Uterus (tissue), 4 donors: ENCODE data around the gene CTNNBIP1. TPM values are rescaled to one million over a fixed set of nuclear protein-coding genes. Genes with fewer than 3 reads are reported as not detected.

Experiments
- DNase-seq, 2 donors: peaks; one replicate each; pipeline ENCODE4 v3.0.0-alpha.2; 2019 to 2020
- H3K27ac ChIP-seq, 2 donors: fragments of 200-600 bp; sonication (generic); 1 replicate in 1 of 2; 2 replicates in 1 of 2; pipeline ENCODE4 v1.5.1; 2016 to 2018
- H3K27me3 ChIP-seq, 2 donors: fragments of 200-600 bp; sonication (generic); one replicate each; pipeline ENCODE4 v1.5.1; 2018 to 2019; ENCODE audit warnings: control low read depth in 1 of 2
- H3K36me3 ChIP-seq, 2 donors: fragments of 200-600 bp; sonication (generic); one replicate each; pipeline ENCODE4 v1.5.1; 2019; ENCODE audit warnings: control low read depth in 1 of 2
- H3K4me1 ChIP-seq, 2 donors: fragments of 200-600 bp; sonication (generic); one replicate each; pipeline ENCODE4 v1.5.1; 2018 to 2019; ENCODE audit warnings: control low read depth in 1 of 2
- H3K4me3 ChIP-seq, 2 donors: fragments of 200-600 bp; sonication (generic); 1 replicate in 1 of 2; 2 replicates in 1 of 2; pipeline ENCODE4 v1.5.1; 2018 to 2019; ENCODE audit warnings: mild to moderate bottlenecking in 1 of 2
- H3K9me3 ChIP-seq, 2 donors: fragments of 200-600 bp; sonication (generic); one replicate each; pipeline ENCODE4 v1.5.1; 2019; ENCODE audit warnings: control low read depth in 1 of 2
- POLR2A ChIP-seq, 2 donors: fragments of 450-650 bp; IDR thresholded peaks; one replicate each; pipeline ENCODE4 v1.6.1; 2016; ENCODE audit warnings: antibody characterized with exemption in 2 of 2, mild to moderate bottlenecking in 1 of 2, moderate library complexity in 1 of 2
- intact Hi-C: fragments of 100-400 bp; cut with DNase I; formaldehyde crosslinking; loops from one replicate; pipeline ENCODE4 v1.15.1; 2023; ENCODE audit warnings: low total_unique reads
- total RNA-seq, 4 donors: library from RNA; depleted of rRNA in 3 of 4; stranded (reverse); fragments of >200 nt in 3 of 4; gene quantifications; one replicate each; pipeline versions ENCODE4 v1.1.0 to v1.2.4, GENCODE V29; 2014 to 2023
- TF ChIP-seq, protein P1 (sequence below), 4 experiments: fragments of 200-600 bp in 2 of 4; fragments of 450-650 bp in 2 of 4; sonication (generic) in 2 of 4; IDR thresholded peaks; one replicate each; pipeline ENCODE4 v1.5.1; 2016 to 2019; ENCODE audit warnings: antibody characterized with exemption in 4 of 4, mild to moderate bottlenecking in 2 of 4, moderate library complexity in 1 of 4
- donor health status: DM: yes; HTN: yes; CAD: no.

CTNNBIP1 gene
- total RNA-seq, 4 donors from 2014 or later, result 4.7 to 26.6 (median 13.6) TPM

DNA sequence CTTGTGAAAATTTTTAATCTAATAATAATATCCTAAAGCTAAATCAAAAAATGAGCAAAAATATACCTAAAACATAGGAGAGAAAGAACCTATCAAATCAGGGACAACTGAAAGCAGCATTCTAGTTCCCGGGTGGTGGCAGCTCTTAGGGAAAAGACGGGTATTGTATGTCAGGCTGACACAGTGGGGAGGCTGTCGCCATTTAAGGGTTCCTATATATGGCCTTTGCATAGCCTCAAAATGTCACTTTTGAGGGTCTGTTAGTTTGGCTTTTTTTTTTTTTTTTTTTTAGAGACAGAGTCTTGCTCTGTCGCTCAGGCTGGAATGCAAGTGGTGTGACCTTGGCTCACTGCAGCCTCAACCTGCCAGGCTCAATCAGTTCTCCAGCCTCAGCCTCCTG lies 92.3 kb downstream of the CTNNBIP1 start:
- Histone ChIP-seq H3K27me3 (no peaks in the 10 kb centered on the region), H3K9me3 (no peaks in the 10 kb centered on the region), H3K4me1 (peaks cover 12 to 14% of the 10 kb centered on the region in 2 donors), H3K36me3 (no peaks in the 10 kb centered on the region), H3K27ac (no peak overlapping the region), H3K4me3 (no peak overlapping the region)
- DNase-seq, result no peak
- intact Hi-C loops, result no loop called here
- TF ChIP-seq, protein P1, sequence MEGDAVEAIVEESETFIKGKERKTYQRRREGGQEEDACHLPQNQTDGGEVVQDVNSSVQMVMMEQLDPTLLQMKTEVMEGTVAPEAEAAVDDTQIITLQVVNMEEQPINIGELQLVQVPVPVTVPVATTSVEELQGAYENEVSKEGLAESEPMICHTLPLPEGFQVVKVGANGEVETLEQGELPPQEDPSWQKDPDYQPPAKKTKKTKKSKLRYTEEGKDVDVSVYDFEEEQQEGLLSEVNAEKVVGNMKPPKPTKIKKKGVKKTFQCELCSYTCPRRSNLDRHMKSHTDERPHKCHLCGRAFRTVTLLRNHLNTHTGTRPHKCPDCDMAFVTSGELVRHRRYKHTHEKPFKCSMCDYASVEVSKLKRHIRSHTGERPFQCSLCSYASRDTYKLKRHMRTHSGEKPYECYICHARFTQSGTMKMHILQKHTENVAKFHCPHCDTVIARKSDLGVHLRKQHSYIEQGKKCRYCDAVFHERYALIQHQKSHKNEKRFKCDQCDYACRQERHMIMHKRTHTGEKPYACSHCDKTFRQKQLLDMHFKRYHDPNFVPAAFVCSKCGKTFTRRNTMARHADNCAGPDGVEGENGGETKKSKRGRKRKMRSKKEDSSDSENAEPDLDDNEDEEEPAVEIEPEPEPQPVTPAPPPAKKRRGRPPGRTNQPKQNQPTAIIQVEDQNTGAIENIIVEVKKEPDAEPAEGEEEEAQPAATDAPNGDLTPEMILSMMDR (IDR thresholded peaks at IDR 0.05), result no peak
- TF ChIP-seq POLR2A (IDR thresholded peaks at IDR 0.05), result no peak

DNA sequence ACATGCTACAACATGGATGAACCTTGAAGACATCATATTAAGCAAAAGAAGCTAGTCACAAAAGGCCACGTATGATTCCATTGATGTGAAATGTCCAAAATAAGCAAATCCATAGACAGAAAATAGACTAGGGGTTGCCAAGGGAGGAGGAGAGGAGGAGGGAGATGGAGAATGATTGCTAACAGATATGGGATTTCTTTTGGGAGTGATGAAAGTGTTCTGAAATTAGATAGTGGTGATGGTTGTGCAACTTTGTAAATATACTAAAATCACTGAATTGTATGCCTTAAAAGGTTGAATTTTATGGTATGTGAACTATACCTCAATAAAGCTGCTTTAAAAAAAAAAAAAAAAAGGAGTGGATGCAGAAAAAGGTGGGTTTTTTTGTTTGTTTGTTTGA lies 93.9 kb downstream of the CTNNBIP1 start:
- Histone ChIP-seq H3K36me3 (no peaks in the 10 kb centered on the region), H3K4me1 (peaks cover 3 to 13% of the 10 kb centered on the region in 2 donors), H3K9me3 (no peaks in the 10 kb centered on the region), H3K4me3 (no peak overlapping the region), H3K27ac (no peak overlapping the region), H3K27me3 (no peaks in the 10 kb centered on the region)
- intact Hi-C loops, result no loop called here
- no peak for DNase-seq
- TF ChIP-seq, protein P1 (IDR thresholded peaks at IDR 0.05), result no peak
- TF ChIP-seq POLR2A (IDR thresholded peaks at IDR 0.05), result no peak

DNA sequence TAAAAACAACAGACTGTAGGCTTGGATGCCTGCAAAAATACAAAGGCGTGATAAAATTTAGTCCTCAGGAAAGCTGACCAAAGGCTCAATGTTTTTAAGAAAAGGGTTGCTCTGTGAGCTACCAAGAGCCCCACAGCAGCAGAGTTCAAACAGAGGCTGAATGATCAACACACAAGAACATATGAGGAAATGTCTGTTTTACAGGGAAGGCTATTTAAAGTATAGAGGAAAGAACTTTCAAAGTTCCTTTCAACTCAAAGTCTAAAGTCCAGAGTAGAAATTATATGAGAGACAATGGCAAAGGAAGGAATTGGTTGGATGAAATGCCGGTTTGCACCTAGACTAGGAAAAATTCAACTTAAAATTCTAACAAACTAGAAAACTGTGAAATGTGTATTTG lies 94.9 kb downstream of the CTNNBIP1 start:
- no peak for DNase-seq
- intact Hi-C loops, result no loop called here
- H3K4me1 ChIP-seq, result peaks cover 3 to 9% of the 10 kb centered on the region in 2 donors
- H3K4me3 ChIP-seq, result no peak overlapping the region
- H3K9me3 ChIP-seq, result no peaks in the 10 kb centered on the region
- H3K27ac ChIP-seq, result no peak overlapping the region
- no peaks in the 10 kb centered on the region for H3K36me3 ChIP-seq
- TF ChIP-seq, protein P1 (IDR thresholded peaks at IDR 0.05), result no peak
- TF ChIP-seq POLR2A (IDR thresholded peaks at IDR 0.05), result no peak
- H3K27me3 ChIP-seq, result no peaks in the 10 kb centered on the region

DNA sequence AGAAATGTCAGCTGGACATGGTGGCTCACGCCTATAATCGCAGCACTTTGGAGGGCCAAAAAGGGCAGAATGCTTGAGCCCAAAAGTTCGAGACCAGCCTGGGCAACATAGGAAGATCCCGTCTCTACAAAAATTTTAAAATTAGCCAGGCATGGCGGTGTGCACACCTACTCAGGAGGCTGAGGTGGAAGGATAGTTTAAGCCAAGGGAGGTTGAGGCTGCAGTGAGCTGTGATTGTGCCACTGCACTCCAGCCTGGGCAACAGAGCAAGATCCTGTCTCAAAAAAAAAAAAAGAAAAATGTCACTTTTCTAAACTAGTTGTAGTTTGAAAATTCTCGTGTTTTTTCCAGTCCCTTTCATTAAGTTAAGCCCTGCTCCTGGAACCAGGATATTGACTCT lies 95.5 kb downstream of the CTNNBIP1 start:
- Histone ChIP-seq H3K27ac (no peak overlapping the region), H3K9me3 (no peaks in the 10 kb centered on the region), H3K36me3 (no peaks in the 10 kb centered on the region), H3K4me1 (peaks cover 4 to 9% of the 10 kb centered on the region in 2 donors), H3K27me3 (no peaks in the 10 kb centered on the region), H3K4me3 (no peak overlapping the region)
- TF ChIP-seq, protein P1 (IDR thresholded peaks at IDR 0.05), result no peak
- no peak for TF ChIP-seq POLR2A (IDR thresholded peaks at IDR 0.05)
- no peak for DNase-seq
- intact Hi-C loops, result no loop called here

DNA sequence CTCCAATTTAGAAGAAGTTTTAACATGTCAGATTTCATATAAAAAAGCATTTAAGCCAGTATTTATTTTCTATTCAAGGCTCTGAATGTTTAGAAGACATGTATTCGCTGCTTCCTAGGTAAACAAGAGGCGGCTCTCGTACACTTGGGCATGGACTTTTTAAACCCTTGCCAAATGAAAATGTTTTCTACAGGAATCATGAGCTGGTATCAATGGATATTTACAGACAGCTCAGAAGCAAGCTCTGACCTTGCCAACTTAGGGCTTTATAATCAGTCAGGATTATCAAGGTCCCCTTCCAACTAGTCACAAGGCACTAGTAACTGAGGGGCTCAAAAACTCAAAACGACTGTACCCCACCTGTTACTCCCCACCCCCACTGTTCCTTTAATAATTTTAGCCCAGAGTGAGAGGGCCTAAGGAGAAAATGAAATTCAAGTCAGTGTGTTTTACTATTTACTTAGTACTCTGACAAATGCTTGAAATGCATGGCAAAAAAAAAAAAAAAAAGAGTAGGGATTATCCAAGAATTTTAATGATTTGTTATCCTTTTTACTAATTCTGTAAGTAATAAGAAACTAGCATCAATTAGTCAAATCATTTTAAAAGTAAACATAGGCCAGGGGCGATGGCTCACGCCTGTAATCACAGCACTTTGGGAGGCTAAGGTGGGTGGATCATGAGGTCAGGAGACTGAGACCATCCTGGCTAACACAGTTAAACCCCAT lies 98.7 kb downstream of the CTNNBIP1 start:
- H3K4me1 ChIP-seq, result peaks cover 5 to 12% of the 10 kb centered on the region in 2 donors
- H3K4me3 ChIP-seq, result no peak overlapping the region
- H3K36me3 ChIP-seq, result no peaks in the 10 kb centered on the region
- no peaks in the 10 kb centered on the region for H3K9me3 ChIP-seq
- intact Hi-C loops, result no loop called here
- no peak overlapping the region for H3K27ac ChIP-seq
- H3K27me3 ChIP-seq, result no peaks in the 10 kb centered on the region
- DNase-seq, result peak in 1 of 2 donors; percentile 1
- no peak for TF ChIP-seq POLR2A (IDR thresholded peaks at IDR 0.05)
- TF ChIP-seq, protein P1 (IDR thresholded peaks at IDR 0.05), result no peak
